Spinal cord (tissue), 10 donors: ENCODE measurements around the gene URB1. TPM values are rescaled to one million over a fixed set of nuclear protein-coding genes. Genes with fewer than 3 reads are reported as not detected.
"Not testable (repeated sequence)": the region's sequence is repeated elsewhere in the genome, so short reads cannot be mapped to it uniquely, and the experiment has no call there.

Experiments
- DNase-seq, 6 donors: peaks; one replicate each; pipeline versions ENCODE4 v3.0.0 to v3.0.0-alpha.2; 2013 to 2015; ENCODE audit warnings: low spot score in 6 of 6, low read depth in 4 of 6
- H3K27ac ChIP-seq: one replicate; pipeline ENCODE4 v1.5.1; 2013; ENCODE audit warnings: low read depth, low read length, control low read depth
- H3K27me3 ChIP-seq: one replicate; pipeline ENCODE4 v1.6.1; 2013; ENCODE audit warnings: low read length; ENCODE audit not compliant: control insufficient read depth, insufficient read depth
- H3K36me3 ChIP-seq: one replicate; pipeline ENCODE4 v1.6.1; 2013; ENCODE audit warnings: low read length; ENCODE audit not compliant: control insufficient read depth, insufficient read depth
- H3K4me1 ChIP-seq: one replicate; pipeline ENCODE4 v1.6.1; 2013; ENCODE audit warnings: low read length; ENCODE audit not compliant: control insufficient read depth, insufficient read depth
- H3K4me3 ChIP-seq: one replicate; pipeline ENCODE4 v1.5.1; 2013; ENCODE audit warnings: low read depth, low read length, control low read depth
- H3K9me3 ChIP-seq: one replicate; pipeline ENCODE4 v1.6.1; 2013; ENCODE audit warnings: low read length; ENCODE audit not compliant: control insufficient read depth, insufficient read depth
- WGBS: methylation state at CpG from one replicate; pipeline ENCODE4 v1.1.5; 2013; ENCODE audit warnings: missing lambda C conversion rate; ENCODE audit not compliant: insufficient coverage; 5-methylcytosine and 5-hydroxymethylcytosine counted together
- polyA plus RNA-seq, 2 donors: library from polyadenylated mRNA; unstranded; fragments of 120-200 nt; gene quantifications; one replicate each; pipeline ENCODE4 v1.2.1, GENCODE V29; 2013; ENCODE audit not compliant: insufficient read length in 2 of 2
- small RNA-seq: library from RNA; depleted of rRNA; stranded (forward); fragments of <200 nt; gene quantifications from one replicate; pipeline ENCODE3, GENCODE V24; 2014; ENCODE audit warnings: low replicate concordance
- total RNA-seq, 2 donors: library from RNA; depleted of rRNA in 1 of 2; stranded (reverse); fragments of 120-200 nt in 1 of 2; fragments of >200 nt in 1 of 2; gene quantifications; one replicate each; pipeline versions ENCODE4 v1.2.3 to v1.2.4, GENCODE V29; 2013 to 2014
- donor health status: healthy.

The URB1 gene
- total and polyA plus RNA-seq, 4 donors = 15.9 to 18.3 (median 17.1) TPM

DNA sequence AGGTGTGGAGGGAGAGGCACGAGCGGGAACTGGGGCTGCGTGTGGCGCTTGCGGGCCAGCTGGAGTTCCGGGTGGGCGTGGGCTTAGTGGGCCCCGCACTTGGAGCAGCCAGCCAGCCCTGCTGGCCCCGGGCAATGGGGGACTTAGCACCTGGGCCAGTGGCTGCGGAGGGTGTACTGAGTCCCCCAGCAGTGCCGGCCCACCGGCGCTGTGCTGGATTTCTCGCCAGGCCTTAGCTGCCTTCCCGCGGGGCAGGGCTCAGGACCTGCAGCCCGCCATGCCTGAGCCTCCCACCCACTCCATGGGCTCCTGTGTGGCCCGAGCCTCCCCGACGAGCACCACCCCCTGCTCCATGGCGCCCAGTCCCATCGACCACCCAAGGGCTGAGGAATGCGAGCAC, 127.5 kb downstream of the URB1 start:
- H3K27ac ChIP-seq, H3K36me3 ChIP-seq, H3K4me1 ChIP-seq, H3K27me3 ChIP-seq, DNase-seq, H3K9me3 ChIP-seq, H3K4me3 ChIP-seq: not testable (repeated sequence)
- WGBS = 92% methylated on average over 15 of the region's 23 CpGs

DNA sequence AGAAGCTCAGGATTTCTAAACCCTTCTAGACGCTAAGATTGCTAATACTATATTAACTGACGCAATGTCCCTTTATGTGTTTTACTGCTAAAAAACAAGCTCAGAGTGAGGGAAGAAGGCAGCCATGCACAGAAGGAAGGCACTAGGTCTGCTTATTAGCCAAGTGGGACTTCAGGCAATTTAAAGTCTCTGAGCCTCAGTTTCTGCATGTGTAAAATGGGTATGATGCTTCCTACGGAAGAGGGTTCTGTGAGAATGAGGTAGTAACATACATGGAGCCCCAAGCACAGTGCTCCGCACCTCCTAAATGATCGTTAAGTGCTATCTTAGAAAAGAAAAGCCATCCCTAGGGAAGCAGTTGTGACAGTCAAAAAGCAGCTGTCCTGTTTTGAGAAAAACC, 130.9 kb downstream of the URB1 start:
- no peak overlapping the region for H3K4me3 ChIP-seq
- 97% methylated on average over 3 of the region's 5 CpGs for WGBS
- no peak for DNase-seq
- peaks cover 2% of the 10 kb centered on the region for H3K36me3 ChIP-seq
- peaks cover 6% of the 10 kb centered on the region for H3K4me1 ChIP-seq
- no peaks in the 10 kb centered on the region for H3K9me3 ChIP-seq
- H3K27me3 ChIP-seq = no peaks in the 10 kb centered on the region
- H3K27ac ChIP-seq = no peak overlapping the region

Small RNA genes lying within 50 kb of the gene (small RNA-seq; reads per million reads assigned to genes)
- gene SNORA80A = 29.2 reads per million, percentile 97 among the genes with 10 or more reads in this experiment

Other genes with a start within 250 kb of the URB1 start
- gene MIS18A, start 114.0 kb downstream of the URB1 start, total RNA-seq = 10 to 100 TPM in 1 of 2 donors, 1 to 10 TPM in 1; 6.7 to 10.4 TPM
- gene MIS18A, start 114.0 kb downstream of the URB1 start, polyA plus RNA-seq = 10 to 100 TPM; 10.1 to 11.0 TPM
- 1 to 10 TPM in 1 of 2 donors, not detected in 1; 1.4 TPM for gene MRAP, start 94.2 kb downstream of the URB1 start, total RNA-seq
- 1 to 10 TPM in 1 of 2 donors, not detected in 1; 2.3 TPM for gene MRAP, start 94.2 kb downstream of the URB1 start, polyA plus RNA-seq
- 10 to 100 TPM in 1 of 2 donors, 1 to 10 TPM in 1; 5.6 to 11.0 TPM for gene EVA1C, start 19.7 kb upstream of the URB1 start, total RNA-seq
- gene EVA1C, start 19.7 kb upstream of the URB1 start, polyA plus RNA-seq = 10 to 100 TPM; 10.4 to 13.4 TPM
- gene TCP10L, start 192.5 kb upstream of the URB1 start, total RNA-seq = 1 to 10 TPM; 2.1 to 3.0 TPM
- gene TCP10L, start 192.5 kb upstream of the URB1 start, polyA plus RNA-seq = 1 to 10 TPM; 2.9 to 4.1 TPM
- gene CFAP298, start 219.4 kb upstream of the URB1 start, total RNA-seq = 10 to 100 TPM; 21.6 to 53.9 TPM
- 10 to 100 TPM; 52.8 to 60.4 TPM for gene CFAP298, start 219.4 kb upstream of the URB1 start, polyA plus RNA-seq